Measurements from ENCODE around the gene AP4E1.
"Not testable (repeated sequence)": the region's sequence is repeated elsewhere in the genome, so short reads cannot be mapped to it uniquely, and the experiment has no call there.

AP4E1 gene

GRCh38 chr15:50943638-50944037 lies 35.2 kb downstream of the AP4E1 start:
- in situ Hi-C loops (cut with MboI; ENCODE audit: low sequenced_read_pairs), result no loop called here

- in situ Hi-C loops (cut with MboI; ENCODE audit: low sequenced_read_pairs), result no loop called here
Measured at GRCh38 chr15:50944672-50945071, 36.2 kb downstream of the AP4E1 start.

DNA sequence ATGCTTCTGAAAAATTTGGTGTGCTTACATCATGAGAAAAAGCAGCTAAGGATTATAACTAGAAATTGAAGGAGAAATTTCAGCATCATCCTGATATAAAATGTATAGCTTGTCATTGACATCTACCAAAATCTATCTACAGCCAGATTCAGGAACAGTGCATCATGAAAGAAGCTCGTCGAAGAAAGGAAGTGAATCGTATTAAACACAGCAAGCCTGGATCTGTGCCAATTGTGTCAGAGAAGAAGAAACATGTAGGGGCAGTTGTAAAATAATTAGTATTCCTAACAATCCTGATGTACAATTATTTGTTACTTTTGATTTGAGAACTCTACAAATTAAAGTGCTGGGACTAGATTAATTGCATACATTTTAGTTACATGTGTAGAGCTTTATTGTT lies 37.2 kb downstream of the AP4E1 start:
- in situ Hi-C loops (cut with MboI; ENCODE audit: low sequenced_read_pairs), result no loop called here

DNA sequence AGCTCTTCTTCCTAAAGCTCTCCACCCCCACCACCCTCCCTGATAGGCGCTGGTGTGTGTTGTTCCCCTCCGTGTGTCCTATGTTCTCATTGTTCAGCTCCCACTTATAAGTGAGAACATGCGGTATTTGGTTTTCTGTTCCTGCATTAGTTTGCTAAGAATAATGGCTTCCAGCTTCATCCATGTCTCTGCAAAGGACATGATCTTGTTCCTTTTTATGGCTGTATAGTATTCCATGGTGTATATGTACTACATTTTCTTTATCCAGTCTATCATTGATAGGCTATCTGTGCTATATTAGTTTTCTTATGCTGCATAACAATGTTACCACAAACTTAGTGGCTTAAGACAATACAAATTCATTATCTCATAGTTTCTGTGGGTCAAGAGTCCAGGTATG lies 42.3 kb downstream of the AP4E1 start:
- in situ Hi-C loops (cut with MboI; ENCODE audit: low sequenced_read_pairs), result not testable (repeated sequence)

- in situ Hi-C loops (cut with MboI; ENCODE audit: low sequenced_read_pairs), result no loop called here
Measured at GRCh38 chr15:50953302-50953701, 44.8 kb downstream of the AP4E1 start.

DNA sequence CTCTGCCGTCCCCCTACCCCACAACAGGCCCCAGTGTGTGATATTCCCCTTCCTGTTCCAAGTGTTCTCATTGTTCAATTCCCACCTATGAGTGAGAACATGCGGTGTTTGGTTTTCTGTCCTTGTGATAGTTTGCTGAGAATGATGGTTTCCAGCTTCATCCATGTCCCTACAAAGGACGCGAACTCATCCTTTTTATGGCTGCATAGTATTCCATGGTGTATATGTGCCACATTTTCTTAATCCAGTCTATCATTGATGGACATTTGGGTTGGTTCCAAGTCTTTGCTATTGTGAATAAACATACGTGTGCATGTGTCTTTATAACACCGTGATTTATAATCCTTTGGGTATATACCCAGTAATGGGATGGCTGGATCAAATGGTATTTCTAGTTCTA lies 46.4 kb downstream of the AP4E1 start:
- in situ Hi-C loops (cut with MboI; ENCODE audit: low sequenced_read_pairs), result not testable (repeated sequence)

DNA sequence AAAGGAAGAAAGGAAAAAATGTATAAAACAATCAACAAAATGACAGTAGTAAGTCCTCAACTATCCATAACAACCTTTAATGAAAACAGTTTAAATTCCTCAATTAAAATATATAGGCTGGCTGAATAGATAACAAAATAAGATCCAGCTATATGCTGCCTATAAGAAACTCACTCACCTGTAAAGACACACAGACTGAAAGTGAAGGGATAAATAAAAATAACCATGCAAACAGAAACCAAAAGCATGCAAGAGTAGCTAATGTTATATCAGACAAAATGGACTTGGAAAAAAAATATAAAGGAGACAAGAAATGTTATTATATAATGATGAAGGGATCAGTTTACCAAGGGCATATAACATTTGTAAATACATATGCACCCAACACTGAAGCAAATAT lies 51.2 kb downstream of the AP4E1 start:
- in situ Hi-C loops (cut with MboI; ENCODE audit: low sequenced_read_pairs), result no loop called here

DNA sequence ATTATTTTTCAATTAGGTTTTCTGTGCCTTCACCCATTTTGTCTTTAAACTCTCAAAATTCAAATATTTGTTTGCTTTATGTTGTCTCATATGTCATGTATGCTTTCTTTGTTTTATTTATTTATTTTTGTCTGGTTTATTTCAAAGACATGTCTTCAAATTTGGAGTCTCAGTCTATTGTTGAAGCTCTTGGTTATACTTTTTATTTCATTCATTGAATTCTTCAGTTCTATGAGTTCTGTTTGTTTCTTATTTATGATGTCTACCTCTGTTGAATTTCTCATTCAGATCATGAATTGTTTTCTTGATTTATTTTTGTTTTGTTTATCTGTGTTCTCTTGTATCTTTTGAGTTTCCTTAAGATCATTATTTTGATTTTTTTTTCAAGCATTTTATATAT lies 55.6 kb downstream of the AP4E1 start:
- in situ Hi-C loops (cut with MboI; ENCODE audit: low sequenced_read_pairs), result no loop called here

DNA sequence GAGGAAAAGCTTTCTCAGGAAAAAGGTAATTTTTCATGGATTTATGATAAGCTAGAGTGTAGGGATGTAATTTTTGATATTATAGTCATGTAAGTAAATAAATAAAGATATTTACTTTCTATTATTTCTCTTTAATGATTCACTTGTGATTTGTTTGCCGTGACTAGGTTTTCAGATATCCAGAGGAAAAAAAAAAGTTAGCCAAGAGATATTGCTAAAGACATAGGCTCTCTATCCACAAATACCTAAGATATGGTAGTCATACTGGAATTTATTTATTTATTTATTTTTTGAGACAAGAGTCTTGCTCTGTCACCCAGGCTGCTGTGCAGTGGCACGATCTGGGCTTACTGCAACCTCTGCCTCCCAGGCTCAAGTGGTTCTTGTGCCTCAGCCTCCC lies 59.9 kb downstream of the AP4E1 start:
- in situ Hi-C loops (cut with MboI; ENCODE audit: low sequenced_read_pairs), result no loop called here

DNA sequence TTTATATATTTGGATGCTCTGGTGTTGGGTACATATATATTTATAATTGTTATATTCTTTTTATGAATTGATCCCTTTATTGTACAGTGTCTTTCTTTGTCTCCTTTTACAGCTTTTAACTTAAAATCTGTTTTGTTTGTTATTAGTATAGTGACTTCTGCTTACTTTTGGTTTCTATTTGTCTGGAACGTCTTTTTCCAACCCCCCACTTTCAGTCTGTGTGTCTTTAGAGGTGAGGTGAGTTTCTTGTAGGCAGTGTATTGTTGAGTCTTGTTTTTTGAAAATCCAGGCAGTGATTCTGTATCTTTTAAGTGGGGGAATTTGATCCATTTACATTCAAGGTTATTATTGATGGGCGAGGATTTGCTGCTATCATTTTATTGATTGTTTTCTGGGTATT lies 62.0 kb downstream of the AP4E1 start:
- in situ Hi-C loops (cut with MboI; ENCODE audit: low sequenced_read_pairs), result no loop called here

DNA sequence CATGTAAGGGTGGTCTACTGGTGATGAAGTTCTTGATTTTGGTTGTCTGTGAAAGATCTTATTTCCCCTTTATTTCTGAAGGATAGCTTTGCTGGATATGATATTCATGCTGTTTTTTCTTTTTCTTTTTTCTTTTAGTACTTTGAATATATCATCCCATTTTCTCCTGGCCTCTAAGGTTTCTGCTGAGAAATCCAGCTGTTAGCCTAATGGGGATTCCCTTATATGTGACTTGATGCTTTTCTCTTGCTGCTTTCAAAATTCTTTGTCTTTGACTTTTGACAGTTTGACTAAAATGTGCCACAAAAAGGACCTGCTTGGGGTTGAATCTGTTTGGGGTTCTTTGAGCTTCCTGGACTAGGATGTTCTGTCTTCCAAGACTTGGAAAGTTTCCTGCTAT lies 62.6 kb downstream of the AP4E1 start:
- in situ Hi-C loops (cut with MboI; ENCODE audit: low sequenced_read_pairs), result no loop called here

DNA sequence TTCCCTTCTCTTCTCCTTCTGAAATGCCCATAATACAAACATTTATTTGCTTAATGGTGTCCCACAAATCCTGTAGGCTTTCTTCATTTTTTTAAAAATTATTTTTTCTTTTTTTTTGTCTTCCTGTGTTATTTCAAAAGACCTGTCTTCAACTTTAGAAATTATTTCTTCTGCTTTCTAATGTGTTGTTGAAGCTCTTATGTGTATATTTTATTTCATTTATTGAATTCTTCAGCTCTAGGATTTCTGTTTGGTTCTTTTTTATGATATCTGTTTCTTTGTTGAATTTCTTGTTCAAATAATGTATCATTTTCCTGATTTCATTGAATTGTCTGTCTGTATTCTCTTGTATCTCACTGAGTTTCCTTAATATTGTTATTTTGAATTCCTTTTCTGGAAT lies 63.1 kb downstream of the AP4E1 start:
- in situ Hi-C loops (cut with MboI; ENCODE audit: low sequenced_read_pairs), result no loop called here

- in situ Hi-C loops (cut with MboI; ENCODE audit: low sequenced_read_pairs), result no loop called here
Measured at GRCh38 chr15:50973605-50974004, 65.1 kb downstream of the AP4E1 start.

DNA sequence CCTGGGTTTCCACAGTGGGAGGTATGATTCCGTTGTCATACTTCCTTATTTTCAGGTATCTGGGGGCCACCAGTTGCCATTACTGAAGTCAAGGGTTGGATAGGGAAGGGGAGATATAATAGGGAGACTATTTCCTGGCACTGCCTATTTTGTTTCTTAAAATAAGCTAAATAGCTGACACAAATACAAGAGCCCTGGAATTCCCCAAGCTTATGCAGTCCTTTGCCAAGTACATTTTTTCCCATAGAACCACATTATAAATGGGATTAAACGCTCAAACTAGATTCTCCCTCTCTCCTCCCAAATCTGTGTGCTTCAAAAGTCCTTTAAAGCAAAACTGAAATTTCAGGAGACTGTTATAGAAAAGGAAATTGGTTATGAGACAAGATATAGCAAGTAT lies 68.7 kb downstream of the AP4E1 start:
- in situ Hi-C loops (cut with MboI; ENCODE audit: low sequenced_read_pairs), result no loop called here

GRCh38 chr15:50978580-50978979 lies 70.1 kb downstream of the AP4E1 start:
- in situ Hi-C loops (cut with MboI; ENCODE audit: low sequenced_read_pairs), result no loop called here

DNA sequence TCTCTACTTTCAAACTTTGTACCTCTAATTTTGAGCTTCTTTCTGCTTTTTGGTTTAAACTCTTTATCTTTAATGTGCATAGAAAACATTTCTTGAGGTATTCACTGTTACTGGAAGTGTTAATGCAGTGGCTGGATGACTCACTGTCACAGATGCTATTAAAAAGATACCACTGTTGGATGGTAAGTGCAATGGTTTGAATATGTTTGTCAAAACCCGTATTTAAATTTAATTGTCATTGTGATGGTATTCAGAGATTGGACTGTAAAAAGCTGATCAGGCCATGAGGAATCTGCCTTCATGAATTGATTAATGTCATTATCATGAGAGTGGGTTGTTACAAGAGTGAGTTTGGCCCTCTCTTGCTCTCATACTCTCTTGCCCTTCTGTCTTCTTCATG lies 70.6 kb downstream of the AP4E1 start:
- in situ Hi-C loops (cut with MboI; ENCODE audit: low sequenced_read_pairs), result no loop called here

- in situ Hi-C loops (cut with MboI; ENCODE audit: low sequenced_read_pairs), result no loop called here
Measured at GRCh38 chr15:50993598-50993997, 85.1 kb downstream of the AP4E1 start.

DNA sequence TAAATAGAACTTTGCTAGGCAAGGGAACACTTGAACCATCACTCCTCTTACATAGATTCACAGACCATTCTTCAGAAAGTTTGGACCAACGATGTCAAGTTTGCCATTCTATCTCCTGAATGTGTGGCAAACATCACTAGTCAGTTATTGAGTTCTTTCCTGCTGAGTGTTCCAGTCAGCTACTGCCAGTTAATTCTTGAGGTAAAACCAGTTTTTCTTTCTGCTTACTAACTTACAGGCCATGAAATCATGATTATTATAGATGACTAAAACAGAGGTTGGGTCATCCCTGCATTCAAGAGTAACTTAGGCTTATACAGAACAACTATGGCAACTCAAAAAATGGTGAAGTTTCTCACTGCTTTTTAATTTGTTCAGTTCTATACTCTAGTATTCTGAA lies 88.2 kb downstream of the AP4E1 start:
- in situ Hi-C loops (cut with MboI; ENCODE audit: low sequenced_read_pairs), result no loop called here

- in situ Hi-C loops (cut with MboI; ENCODE audit: low sequenced_read_pairs), result no loop called here
Measured at GRCh38 chr15:50997371-50998051, 89.0 kb downstream of the AP4E1 start.

DNA sequence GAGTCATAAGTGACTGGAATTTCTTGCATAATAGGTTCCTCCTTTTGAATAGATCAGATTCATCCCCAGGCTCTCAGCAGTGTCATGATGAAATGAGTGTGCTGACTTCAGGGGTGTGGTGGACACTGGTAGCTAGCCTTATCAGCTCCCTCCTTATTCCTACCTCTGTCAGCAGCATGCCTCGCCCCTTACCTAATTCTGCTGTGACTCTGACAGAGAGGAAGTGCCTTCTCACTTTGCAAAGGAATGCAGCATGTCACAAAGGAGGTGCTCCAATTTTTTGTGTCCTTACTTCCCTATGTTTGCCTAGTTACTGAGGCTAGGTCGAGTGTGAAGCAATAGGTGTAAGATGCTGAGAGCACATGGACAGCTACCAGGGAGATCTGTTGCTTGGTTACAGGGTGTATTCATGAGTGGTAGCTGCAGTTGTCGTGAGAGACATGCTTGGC lies 95.6 kb downstream of the AP4E1 start:
- in situ Hi-C loops (cut with MboI; ENCODE audit: low sequenced_read_pairs), result no loop called here

DNA sequence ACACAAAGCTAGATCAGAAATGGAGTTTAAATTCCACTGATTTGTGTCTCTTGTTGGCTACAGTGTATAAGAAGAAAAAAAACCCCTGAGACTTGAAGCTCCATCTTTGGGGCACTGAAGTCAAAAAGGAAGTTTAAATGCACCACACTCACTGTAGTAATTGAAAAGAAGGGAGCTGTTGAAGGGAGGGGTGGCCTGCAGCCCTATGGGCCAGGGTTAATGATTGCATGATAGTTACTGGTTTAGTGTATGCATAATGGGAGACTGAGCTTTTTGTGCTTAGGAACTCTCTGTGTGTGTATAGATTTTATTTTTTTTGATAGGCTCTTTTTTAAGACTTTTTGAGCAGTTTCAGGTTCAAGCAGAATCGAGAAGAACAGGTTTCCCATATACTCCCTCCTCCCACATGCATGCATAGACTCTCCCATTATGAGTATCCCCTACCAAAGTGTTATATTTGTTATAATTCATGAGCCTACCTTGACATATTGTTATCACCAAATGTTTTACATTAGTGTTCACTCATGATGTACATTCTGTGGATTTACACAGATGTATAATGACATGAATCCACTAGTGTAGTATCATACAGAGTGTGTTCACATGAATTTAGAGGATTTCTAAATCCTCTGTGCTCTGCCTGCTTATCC lies 98.0 kb downstream of the AP4E1 start:
- in situ Hi-C loops (cut with MboI; ENCODE audit: low sequenced_read_pairs), result no loop called here

- in situ Hi-C loops (cut with MboI; ENCODE audit: low sequenced_read_pairs), result no loop called here
Measured at GRCh38 chr15:51007131-51007666, 98.7 kb downstream of the AP4E1 start.

GRCh38 chr15:51011212-51011611 lies 102.7 kb downstream of the AP4E1 start:
- in situ Hi-C loops (cut with MboI; ENCODE audit: low sequenced_read_pairs), result no loop called here

All from hTERT RPE-1 (cell line).